Measurements from ENCODE around the gene ANKRD36B. TPM values are rescaled to one million over a fixed set of nuclear protein-coding genes. Genes with fewer than 3 reads are reported as not detected.
A peak's percentile ranks its signal among the peaks of the same experiment; 100 is the strongest.
"Not testable (repeated sequence)": the region's sequence is repeated elsewhere in the genome, so short reads cannot be mapped to it uniquely, and the experiment has no call there.

Gene ANKRD36B
- total and polyA plus RNA-seq, 4 donors = 1.9 to 110 (median 17.0) TPM

DNA sequence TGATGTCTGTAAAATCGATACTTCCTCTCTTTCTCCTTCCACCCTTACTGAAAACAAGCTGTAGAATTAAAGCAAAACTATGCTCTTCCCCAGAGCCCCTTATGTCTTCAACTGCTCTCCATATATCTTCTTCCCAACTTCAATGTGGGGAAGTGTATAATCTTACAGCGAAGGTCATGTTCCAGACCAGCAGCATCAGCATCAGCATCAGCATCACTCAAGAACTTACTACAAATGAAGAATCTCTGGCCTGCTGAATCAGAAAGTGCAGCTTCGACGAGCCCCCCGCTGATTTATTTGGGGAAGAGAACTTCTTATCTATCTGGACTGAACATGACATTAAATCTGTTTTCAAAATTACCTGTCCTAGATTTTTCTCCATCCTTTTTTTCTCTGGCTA lies 40.6 kb downstream of the ANKRD36B start:
- 85 to 91% methylated on average over 5 of the region's 5 CpGs for WGBS, 2 donors
- H3K9ac ChIP-seq (ENCODE audit: insufficient read depth in 1 of 2, low read length in 2 of 2); H3K27me3 ChIP-seq (ENCODE audit: control insufficient read depth in 3 of 3, insufficient read depth in 3 of 3, low read length in 2 of 3); H3K4me1 ChIP-seq (ENCODE audit: control insufficient read depth in 5 of 5, insufficient read depth in 5 of 5, low read length in 5 of 5); H3K9me3 ChIP-seq (ENCODE audit: control insufficient read depth in 4 of 4, insufficient read depth in 3 of 4, low read length in 3 of 4); H3K27ac ChIP-seq (ENCODE audit: low read depth in 1 of 2, low read length in 1 of 2); H3K4me3 ChIP-seq; ATAC-seq (ENCODE audit: insufficient read depth, low FRiP score): not testable (repeated sequence)
- DNase-seq = peak in 1 of 3 donors; percentile 0
- H3K36me3 ChIP-seq (ENCODE audit: control insufficient read depth in 4 of 4, insufficient read depth in 4 of 4, low read length in 4 of 4) = peaks cover 3 to 19% (median 8%) of the 10 kb centered on the region in 4 donors

DNA sequence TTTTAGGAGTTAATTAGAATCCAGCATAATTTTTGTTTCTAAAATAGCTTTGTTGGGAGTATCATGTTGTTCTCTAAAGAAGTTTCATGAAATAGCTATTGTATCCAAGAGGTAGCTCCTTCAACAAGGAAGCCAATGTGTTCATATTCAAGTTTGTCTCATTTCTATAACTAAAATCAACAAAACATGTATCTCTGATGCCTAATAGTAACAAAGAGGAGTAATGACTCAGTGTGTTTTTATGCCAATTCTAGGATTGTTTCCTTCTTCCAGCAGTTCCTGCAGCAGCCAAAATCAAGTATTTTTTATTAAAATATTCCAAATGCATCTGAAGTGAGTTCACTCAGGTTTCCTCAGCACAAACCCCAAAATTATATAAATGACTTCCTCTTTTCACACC lies 41.1 kb downstream of the ANKRD36B start:
- H3K4me3 ChIP-seq; H3K27me3 ChIP-seq (ENCODE audit: control insufficient read depth in 3 of 3, insufficient read depth in 3 of 3, low read length in 2 of 3); H3K27ac ChIP-seq (ENCODE audit: low read depth in 1 of 2, low read length in 1 of 2); H3K9ac ChIP-seq (ENCODE audit: insufficient read depth in 1 of 2, low read length in 2 of 2); H3K9me3 ChIP-seq (ENCODE audit: control insufficient read depth in 4 of 4, insufficient read depth in 3 of 4, low read length in 3 of 4); DNase-seq; H3K4me1 ChIP-seq (ENCODE audit: control insufficient read depth in 5 of 5, insufficient read depth in 5 of 5, low read length in 5 of 5); ATAC-seq (ENCODE audit: insufficient read depth, low FRiP score): not testable (repeated sequence)
- H3K36me3 ChIP-seq (ENCODE audit: control insufficient read depth in 4 of 4, insufficient read depth in 4 of 4, low read length in 4 of 4) = peaks cover 3 to 19% (median 8%) of the 10 kb centered on the region in 4 donors

DNA sequence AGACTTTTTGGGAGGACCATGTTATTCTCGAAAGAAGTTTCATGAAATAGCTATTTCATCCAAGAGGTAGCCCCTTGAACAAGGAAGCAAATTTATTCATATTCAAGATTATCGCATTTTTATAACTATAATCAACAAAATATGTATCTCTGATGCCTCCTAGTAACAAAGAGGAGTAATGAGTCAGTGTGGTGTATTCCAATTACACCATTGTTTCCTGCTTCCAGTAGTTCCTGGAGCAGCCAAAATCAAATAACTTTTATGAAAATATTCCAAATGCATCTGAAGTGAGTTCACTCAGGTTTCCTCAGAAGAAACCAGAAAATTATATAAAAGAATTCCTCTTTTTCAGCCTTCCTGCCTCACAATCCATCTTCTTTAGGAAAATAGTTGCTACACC lies 43.0 kb downstream of the ANKRD36B start:
- TF ChIP-seq, protein P1, sequence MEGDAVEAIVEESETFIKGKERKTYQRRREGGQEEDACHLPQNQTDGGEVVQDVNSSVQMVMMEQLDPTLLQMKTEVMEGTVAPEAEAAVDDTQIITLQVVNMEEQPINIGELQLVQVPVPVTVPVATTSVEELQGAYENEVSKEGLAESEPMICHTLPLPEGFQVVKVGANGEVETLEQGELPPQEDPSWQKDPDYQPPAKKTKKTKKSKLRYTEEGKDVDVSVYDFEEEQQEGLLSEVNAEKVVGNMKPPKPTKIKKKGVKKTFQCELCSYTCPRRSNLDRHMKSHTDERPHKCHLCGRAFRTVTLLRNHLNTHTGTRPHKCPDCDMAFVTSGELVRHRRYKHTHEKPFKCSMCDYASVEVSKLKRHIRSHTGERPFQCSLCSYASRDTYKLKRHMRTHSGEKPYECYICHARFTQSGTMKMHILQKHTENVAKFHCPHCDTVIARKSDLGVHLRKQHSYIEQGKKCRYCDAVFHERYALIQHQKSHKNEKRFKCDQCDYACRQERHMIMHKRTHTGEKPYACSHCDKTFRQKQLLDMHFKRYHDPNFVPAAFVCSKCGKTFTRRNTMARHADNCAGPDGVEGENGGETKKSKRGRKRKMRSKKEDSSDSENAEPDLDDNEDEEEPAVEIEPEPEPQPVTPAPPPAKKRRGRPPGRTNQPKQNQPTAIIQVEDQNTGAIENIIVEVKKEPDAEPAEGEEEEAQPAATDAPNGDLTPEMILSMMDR (IDR thresholded peaks at IDR 0.05; ENCODE audit: control extremely low read depth, extremely low read depth) = no peak
- no peaks in the 10 kb centered on the region for H3K27me3 ChIP-seq (ENCODE audit: control insufficient read depth in 3 of 3, insufficient read depth in 3 of 3, low read length in 2 of 3)
- H3K9me3 ChIP-seq (ENCODE audit: control insufficient read depth in 4 of 4, insufficient read depth in 3 of 4, low read length in 3 of 4) = no peaks in the 10 kb centered on the region
- H3K27ac ChIP-seq (ENCODE audit: low read depth in 1 of 2, low read length in 1 of 2) = no peak overlapping the region
- H3K4me3 ChIP-seq = no peak overlapping the region
- no peaks in the 10 kb centered on the region for H3K4me1 ChIP-seq (ENCODE audit: control insufficient read depth in 5 of 5, insufficient read depth in 5 of 5, low read length in 5 of 5)
- H3K9ac ChIP-seq (ENCODE audit: insufficient read depth in 1 of 2, low read length in 2 of 2) = no peak overlapping the region
- H3K36me3 ChIP-seq (ENCODE audit: control insufficient read depth in 4 of 4, insufficient read depth in 4 of 4, low read length in 4 of 4) = peaks cover 3 to 18% (median 7%) of the 10 kb centered on the region in 4 donors
- ATAC-seq (ENCODE audit: insufficient read depth, low FRiP score) (no peak), DNase-seq (no peak)
- 97 to 99% methylated on average over 2 of the region's 2 CpGs for WGBS, 2 donors

DNA sequence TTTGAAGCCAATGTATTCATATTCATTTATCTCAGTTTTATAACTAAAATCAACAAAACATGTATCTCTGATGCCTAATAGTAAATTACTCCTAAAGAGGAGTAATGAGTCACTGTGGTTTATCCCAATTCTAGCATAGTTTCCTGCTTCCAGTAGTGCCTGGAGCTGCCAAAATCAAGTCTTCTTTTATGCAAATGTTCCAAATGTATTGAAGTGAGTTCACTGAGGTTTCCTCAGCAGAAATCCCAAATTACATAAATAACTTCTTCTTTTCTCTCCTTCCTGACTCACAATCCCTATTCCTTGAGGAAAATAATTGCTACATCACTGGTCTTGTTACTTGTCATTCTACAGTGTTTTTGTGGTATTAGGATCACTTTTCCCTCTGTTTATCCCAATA lies 44.8 kb downstream of the ANKRD36B start:
- not testable (repeated sequence) for H3K4me1 ChIP-seq (ENCODE audit: control insufficient read depth in 5 of 5, insufficient read depth in 5 of 5, low read length in 5 of 5); H3K9ac ChIP-seq (ENCODE audit: insufficient read depth in 1 of 2, low read length in 2 of 2); H3K27me3 ChIP-seq (ENCODE audit: control insufficient read depth in 3 of 3, insufficient read depth in 3 of 3, low read length in 2 of 3); H3K4me3 ChIP-seq; H3K9me3 ChIP-seq (ENCODE audit: control insufficient read depth in 4 of 4, insufficient read depth in 3 of 4, low read length in 3 of 4); DNase-seq; ATAC-seq (ENCODE audit: insufficient read depth, low FRiP score); H3K27ac ChIP-seq (ENCODE audit: low read depth in 1 of 2, low read length in 1 of 2)
- H3K36me3 ChIP-seq (ENCODE audit: control insufficient read depth in 4 of 4, insufficient read depth in 4 of 4, low read length in 4 of 4) = peaks cover 0 to 17% (median 4%) of the 10 kb centered on the region in 4 donors

GRCh38 chr2:97525904-97526303 lies 63.8 kb downstream of the ANKRD36B start:
- 99 to 100% methylated on average over 2 of the region's 2 CpGs for WGBS, 2 donors
- not testable (repeated sequence) for H3K4me3 ChIP-seq; DNase-seq; H3K27ac ChIP-seq (ENCODE audit: low read depth in 1 of 2, low read length in 1 of 2); H3K27me3 ChIP-seq (ENCODE audit: control insufficient read depth in 3 of 3, insufficient read depth in 3 of 3, low read length in 2 of 3); H3K36me3 ChIP-seq (ENCODE audit: control insufficient read depth in 4 of 4, insufficient read depth in 4 of 4, low read length in 4 of 4); H3K9ac ChIP-seq (ENCODE audit: insufficient read depth in 1 of 2, low read length in 2 of 2); H3K9me3 ChIP-seq (ENCODE audit: control insufficient read depth in 4 of 4, insufficient read depth in 3 of 4, low read length in 3 of 4); H3K4me1 ChIP-seq (ENCODE audit: control insufficient read depth in 5 of 5, insufficient read depth in 5 of 5, low read length in 5 of 5); ATAC-seq (ENCODE audit: insufficient read depth, low FRiP score)

GRCh38 chr2:97523816-97524215 lies 65.9 kb downstream of the ANKRD36B start:
- not testable (repeated sequence) for ATAC-seq (ENCODE audit: insufficient read depth, low FRiP score); H3K27me3 ChIP-seq (ENCODE audit: control insufficient read depth in 3 of 3, insufficient read depth in 3 of 3, low read length in 2 of 3)
- 100% methylated on average over 1 of the region's 1 CpG for WGBS, 2 donors

DNA sequence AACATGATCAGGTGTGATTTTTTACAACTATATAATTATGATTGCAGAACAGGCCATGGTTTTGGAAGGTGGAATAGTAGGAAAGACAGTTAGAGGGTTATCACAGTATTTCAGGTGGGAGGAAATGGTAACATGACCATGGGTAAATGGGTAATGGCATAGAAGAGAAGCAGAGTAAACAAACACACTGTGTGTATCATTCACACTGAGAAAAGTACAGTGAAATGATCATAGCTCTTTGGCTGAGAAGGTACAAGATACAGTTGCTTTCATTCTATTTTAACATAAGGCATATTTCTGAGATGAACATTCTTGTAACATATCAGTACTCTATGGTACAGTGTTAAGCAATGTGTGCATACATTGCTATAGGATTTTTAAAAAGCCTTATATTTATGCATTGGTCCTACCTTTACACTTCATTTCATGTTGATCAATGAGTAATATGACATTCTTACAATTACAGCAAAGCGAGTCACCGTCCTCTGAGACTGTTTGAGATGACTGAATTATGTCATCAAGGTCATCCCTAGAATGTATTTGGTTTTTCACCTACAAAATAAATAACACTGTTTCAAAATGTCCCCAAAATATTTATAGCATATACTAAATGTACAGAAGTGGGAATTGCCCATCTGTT lies 66.6 kb downstream of the ANKRD36B start:
- H3K4me1 ChIP-seq (ENCODE audit: control insufficient read depth in 5 of 5, insufficient read depth in 5 of 5, low read length in 5 of 5); ATAC-seq (ENCODE audit: insufficient read depth, low FRiP score); H3K4me3 ChIP-seq; H3K27ac ChIP-seq (ENCODE audit: low read depth in 1 of 2, low read length in 1 of 2); DNase-seq; H3K9ac ChIP-seq (ENCODE audit: insufficient read depth in 1 of 2, low read length in 2 of 2); H3K36me3 ChIP-seq (ENCODE audit: control insufficient read depth in 4 of 4, insufficient read depth in 4 of 4, low read length in 4 of 4); H3K9me3 ChIP-seq (ENCODE audit: control insufficient read depth in 4 of 4, insufficient read depth in 3 of 4, low read length in 3 of 4); H3K27me3 ChIP-seq (ENCODE audit: control insufficient read depth in 3 of 3, insufficient read depth in 3 of 3, low read length in 2 of 3): not testable (repeated sequence)
- no CpG with 5 or more reads among the region's 2 CpGs for WGBS, 2 donors

More at GRCh38 chr2:97523816-97524215, 65.9 kb downstream of the ANKRD36B start:
- H3K36me3 ChIP-seq (ENCODE audit: control insufficient read depth in 4 of 4, insufficient read depth in 4 of 4, low read length in 4 of 4); H3K27ac ChIP-seq (ENCODE audit: low read depth in 1 of 2, low read length in 1 of 2); H3K9ac ChIP-seq (ENCODE audit: insufficient read depth in 1 of 2, low read length in 2 of 2); H3K4me3 ChIP-seq; H3K4me1 ChIP-seq (ENCODE audit: control insufficient read depth in 5 of 5, insufficient read depth in 5 of 5, low read length in 5 of 5); DNase-seq; H3K9me3 ChIP-seq (ENCODE audit: control insufficient read depth in 4 of 4, insufficient read depth in 3 of 4, low read length in 3 of 4): not testable (repeated sequence)

- 87 to 92% methylated on average over 4 of the region's 4 CpGs for WGBS, 2 donors
- H3K4me3 ChIP-seq; H3K27ac ChIP-seq (ENCODE audit: low read depth in 1 of 2, low read length in 1 of 2); H3K27me3 ChIP-seq (ENCODE audit: control insufficient read depth in 3 of 3, insufficient read depth in 3 of 3, low read length in 2 of 3); H3K36me3 ChIP-seq (ENCODE audit: control insufficient read depth in 4 of 4, insufficient read depth in 4 of 4, low read length in 4 of 4); H3K9me3 ChIP-seq (ENCODE audit: control insufficient read depth in 4 of 4, insufficient read depth in 3 of 4, low read length in 3 of 4); ATAC-seq (ENCODE audit: insufficient read depth, low FRiP score); H3K4me1 ChIP-seq (ENCODE audit: control insufficient read depth in 5 of 5, insufficient read depth in 5 of 5, low read length in 5 of 5); DNase-seq; H3K9ac ChIP-seq (ENCODE audit: insufficient read depth in 1 of 2, low read length in 2 of 2): not testable (repeated sequence)
Measured at GRCh38 chr2:97495651-97496050, 94.0 kb downstream of the ANKRD36B start.
